Left kidney (tissue), 2 donors: ENCODE data around the gene ECHDC1. TPM values are rescaled to one million over a fixed set of nuclear protein-coding genes. Genes with fewer than 3 reads are reported as not detected.
"Not testable (repeated sequence)": the region's sequence is repeated elsewhere in the genome, so short reads cannot be mapped to it uniquely, and the experiment has no call there.

Experiments
- DNase-seq: peaks from one replicate; pipeline ENCODE4 v3.0.0-alpha.2; 2013
- polyA plus RNA-seq: library from polyadenylated mRNA; unstranded; fragments of 120-200 nt; gene quantifications from one replicate; pipeline ENCODE4 v1.2.1, GENCODE V29; 2013; ENCODE audit not compliant: insufficient read length

ECHDC1 gene
- polyA plus RNA-seq, 1 donor: 102 TPM

GRCh38 chr6:127343809-127344659, 625 bp upstream of the ECHDC1 start:
- DNase-seq: peak; percentile 55

GRCh38 chr6:127342296-127342945, 988 bp downstream of the ECHDC1 start:
- peak; percentile 38 for DNase-seq

GRCh38 chr6:127341471-127342202, 1.8 kb downstream of the ECHDC1 start:
- DNase-seq: no peak

GRCh38 chr6:127340171-127340570, 3.2 kb downstream of the ECHDC1 start:
- DNase-seq: no peak

GRCh38 chr6:127338936-127339335, 4.5 kb downstream of the ECHDC1 start:
- DNase-seq: no peak

GRCh38 chr6:127332383-127332961, 10.9 kb downstream of the ECHDC1 start:
- DNase-seq: no peak

GRCh38 chr6:127331256-127331655, 12.2 kb downstream of the ECHDC1 start:
- not testable (repeated sequence) for DNase-seq

- DNase-seq: no peak
Measured at GRCh38 chr6:127328043-127328609, 15.3 kb downstream of the ECHDC1 start.

- no peak for DNase-seq
Measured at GRCh38 chr6:127319686-127320085, 23.7 kb downstream of the ECHDC1 start.

- no peak for DNase-seq
Measured at GRCh38 chr6:127317388-127318128, 25.9 kb downstream of the ECHDC1 start.

GRCh38 chr6:127305741-127306140, 37.7 kb downstream of the ECHDC1 start:
- no peak for DNase-seq

GRCh38 chr6:127303917-127304316, 39.5 kb downstream of the ECHDC1 start:
- DNase-seq: no peak

- peak; percentile 35 for DNase-seq
Measured at GRCh38 chr6:127302728-127303660, 40.4 kb downstream of the ECHDC1 start.

GRCh38 chr6:127301199-127301700, 42.2 kb downstream of the ECHDC1 start:
- no peak for DNase-seq

- no peak for DNase-seq
Measured at GRCh38 chr6:127300411-127300810, 43.0 kb downstream of the ECHDC1 start.

- DNase-seq: no peak
Measured at GRCh38 chr6:127299522-127300240, 43.7 kb downstream of the ECHDC1 start.

GRCh38 chr6:127298475-127298874, 44.9 kb downstream of the ECHDC1 start:
- no peak for DNase-seq

- peak; percentile 11 for DNase-seq
Measured at GRCh38 chr6:127297502-127298070, 45.8 kb downstream of the ECHDC1 start.

- no peak for DNase-seq
Measured at GRCh38 chr6:127291495-127291894, 51.9 kb downstream of the ECHDC1 start.
